Measurements from ENCODE around the gene TIAM2. TPM values are rescaled to one million over a fixed set of nuclear protein-coding genes. Genes with fewer than 3 reads are reported as not detected.

The TIAM2 gene
- total and polyA plus RNA-seq, 2 donors (not counting 3 experiments of a cell fraction or from before 2014, with no cell fraction given) = 9.6 to 18.5 TPM

GRCh38 chr6:155121699-155122098 is 126.6 kb downstream of the TIAM2 start:
- TF ChIP-seq FOS (IDR thresholded peaks at IDR 0.05; ENCODE audit: borderline replicate concordance, insufficient read depth, low read length) = no peak
- TF ChIP-seq MYC (IDR thresholded peaks at IDR 0.05; ENCODE audit: low read depth, low read length) = no peak
- no peak for TF ChIP-seq POLR2A (IDR thresholded peaks at IDR 0.05; ENCODE audit: low read depth, low read length)
- no peak for TF ChIP-seq JUN (IDR thresholded peaks at IDR 0.05; ENCODE audit: borderline replicate concordance, insufficient read depth, insufficient read length, low read depth)
- no peak for TF ChIP-seq POLR2AphosphoS5 (IDR thresholded peaks at IDR 0.05; ENCODE audit: insufficient read depth, low read depth, low read length)
- TF ChIP-seq, protein P1, sequence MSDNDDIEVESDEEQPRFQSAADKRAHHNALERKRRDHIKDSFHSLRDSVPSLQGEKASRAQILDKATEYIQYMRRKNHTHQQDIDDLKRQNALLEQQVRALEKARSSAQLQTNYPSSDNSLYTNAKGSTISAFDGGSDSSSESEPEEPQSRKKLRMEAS (IDR thresholded peaks at IDR 0.05; ENCODE audit: insufficient read depth, insufficient read length) = no peak
- no peak for TF ChIP-seq GATA2 (IDR thresholded peaks at IDR 0.05; ENCODE audit: insufficient read depth, insufficient read length, low read depth, low read length)
- no peak for TF ChIP-seq CTCF (IDR thresholded peaks at IDR 0.05; ENCODE audit: extremely low read depth in 1 of 2, insufficient read depth in 1 of 2, low read depth in 1 of 2, low read length in 2 of 2)
- TF ChIP-seq EZH2 (IDR thresholded peaks at IDR 0.05; ENCODE audit: borderline replicate concordance, low read depth, low read length, severe bottlenecking) = no peak
- no TSS peak for BruUV-seq (replicated peaks)
- no peaks in the 10 kb centered on the region for H3K36me3 ChIP-seq (ENCODE audit: control insufficient read depth in 2 of 2, extremely low read depth in 1 of 2, insufficient read depth in 2 of 2, low read length in 2 of 2)
- no peak overlapping the region for H3K9ac ChIP-seq (replicated peaks; ENCODE audit: extremely low read depth, insufficient read depth, low read length)
- H3K9me1 ChIP-seq (replicated peaks; ENCODE audit: control insufficient read depth, extremely low read depth, insufficient read depth, low read length) = no peaks in the 10 kb centered on the region
- no peak for FAIRE-seq
- H3K79me2 ChIP-seq (ENCODE audit: control insufficient read depth, insufficient read depth, low read length) = no peaks in the 10 kb centered on the region
- dilution Hi-C loops (cut with MboI; ENCODE audit: extremely low pct_ligation_motif_present, low sequenced_read_pairs) = no loop called here
- intact Hi-C loops (cut with micrococcal nuclease) = no loop called here
- H3K9me3 ChIP-seq (replicated peaks; ENCODE audit: control insufficient read depth, insufficient read depth, low read length) = no peaks in the 10 kb centered on the region
- no peak overlapping the region for H3K4me2 ChIP-seq (ENCODE audit: insufficient read depth, low read length)
- no peak overlapping the region for H3K4me3 ChIP-seq (replicated peaks in 1 of 3; ENCODE audit: insufficient read depth in 1 of 3, low read depth in 1 of 3, low read length in 3 of 3)
- ChIA-PET CTCF (interaction anchor here (1.8 kb wide), 1 partner anchor 42 kb away, joined by 5 read pairs; no protein-coding TSS in a partner anchor), POLR2A (no interaction called here)
- no peak for DNase-seq (ENCODE audit: low read depth, low spot score)
- H4K20me1 ChIP-seq (replicated peaks; ENCODE audit: control insufficient read depth, extremely low read depth, insufficient read depth, low read length) = no peaks in the 10 kb centered on the region
- H3K27ac ChIP-seq (ENCODE audit: insufficient read depth, low read depth, low read length) = no peak overlapping the region
- no peaks in the 10 kb centered on the region for H3K27me3 ChIP-seq (ENCODE audit: control insufficient read depth in 2 of 2, insufficient read depth in 2 of 2, low read length in 2 of 2)
- peaks cover 1% of the 10 kb centered on the region for H3K4me1 ChIP-seq (ENCODE audit: control insufficient read depth, extremely low read depth, insufficient read depth, low read length)
- no peak overlapping the region for H2AFZ ChIP-seq (ENCODE audit: low read depth, low read length)

Measured in endothelial cell of umbilical vein (primary cell).